A549 (cell line): ENCODE data around the gene DIP2C.

Source experiments
- CBX2 ChIP-seq: fragments of 200-600 bp; sonication (generic); IDR thresholded peaks from 2 replicates; pipeline ENCODE4 v1.6.1; 2016; ENCODE audit warnings: low read depth, mild to moderate bottlenecking, borderline replicate concordance
- TF ChIP-seq, protein P1 (sequence below): fragments of 250-450 bp; sonication (Bioruptor Pico); IDR thresholded peaks from 2 replicates; pipeline ENCODE4 v1.5.0; 2021; ENCODE audit warnings: mild to moderate bottlenecking, moderate library complexity, borderline replicate concordance

DNA sequence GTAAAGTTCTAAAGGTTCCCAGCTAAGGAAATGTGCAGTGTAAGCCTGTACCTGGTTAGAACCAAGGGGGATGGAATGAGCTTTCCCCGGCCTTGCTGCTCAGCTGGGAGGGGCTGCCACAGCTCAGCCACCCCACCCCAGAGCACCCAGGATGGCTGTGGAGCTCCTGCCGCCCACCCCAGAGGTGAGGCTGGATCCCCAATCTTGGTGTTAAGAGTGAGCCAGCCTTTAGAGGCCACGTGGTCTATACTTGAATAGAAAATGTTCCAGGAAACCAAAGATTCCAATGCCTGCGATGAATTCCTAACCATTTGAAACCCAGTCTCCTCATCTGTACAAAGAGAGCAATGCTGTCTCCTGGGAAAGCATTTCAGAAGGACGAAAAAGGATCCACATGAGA is 16.5 kb downstream of the DIP2C start:
- TF ChIP-seq CBX2 = no peak
- TF ChIP-seq, protein P1, sequence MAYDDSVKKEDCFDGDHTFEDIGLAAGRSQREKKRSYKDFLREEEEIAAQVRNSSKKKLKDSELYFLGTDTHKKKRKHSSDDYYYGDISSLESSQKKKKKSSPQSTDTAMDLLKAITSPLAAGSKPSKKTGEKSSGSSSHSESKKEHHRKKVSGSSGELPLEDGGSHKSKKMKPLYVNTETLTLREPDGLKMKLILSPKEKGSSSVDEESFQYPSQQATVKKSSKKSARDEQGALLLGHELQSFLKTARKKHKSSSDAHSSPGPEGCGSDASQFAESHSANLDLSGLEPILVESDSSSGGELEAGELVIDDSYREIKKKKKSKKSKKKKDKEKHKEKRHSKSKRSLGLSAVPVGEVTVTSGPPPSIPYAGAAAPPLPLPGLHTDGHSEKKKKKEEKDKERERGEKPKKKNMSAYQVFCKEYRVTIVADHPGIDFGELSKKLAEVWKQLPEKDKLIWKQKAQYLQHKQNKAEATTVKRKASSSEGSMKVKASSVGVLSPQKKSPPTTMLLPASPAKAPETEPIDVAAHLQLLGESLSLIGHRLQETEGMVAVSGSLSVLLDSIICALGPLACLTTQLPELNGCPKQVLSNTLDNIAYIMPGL = no peak
